OCI-LY1 (cell line): ENCODE results near the gene PGAM5.

Experiments
- CTCF ChIP-seq: fragments of 200-600 bp; sonication (generic), shearing (Covaris generic); IDR thresholded peaks from 2 replicates; pipeline ENCODE4 v1.5.1; 2017; ENCODE audit warnings: mild to moderate bottlenecking, antibody characterized with exemption, low read length, moderate library complexity, mixed read lengths
- EZH2 ChIP-seq: fragments of 200-600 bp; sonication (generic), shearing (Covaris generic); IDR thresholded peaks from 2 replicates; pipeline ENCODE4 v1.8.0; 2017; ENCODE audit warnings: borderline replicate concordance, mixed run types, mild to moderate bottlenecking, antibody characterized with exemption, low read length, moderate library complexity, mixed read lengths

DNA sequence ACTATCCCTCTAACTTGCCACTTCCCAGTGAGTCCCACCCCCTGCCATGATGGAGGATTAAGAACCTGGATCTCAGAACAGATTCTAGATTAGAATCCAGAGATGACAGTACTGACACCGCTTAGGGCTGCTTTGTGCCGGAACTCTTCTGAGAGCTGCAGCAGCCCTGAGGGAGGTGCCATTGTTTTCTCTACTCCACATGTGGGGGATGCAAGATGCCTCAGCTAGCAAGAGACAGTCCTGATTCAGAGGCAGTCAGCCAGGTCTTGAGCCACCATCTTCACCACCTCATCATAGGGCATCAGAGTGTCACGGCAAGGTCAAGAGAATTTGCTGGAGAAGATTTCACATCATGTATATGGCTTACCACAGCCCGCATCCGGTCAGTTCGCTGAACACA, 3.4 kb upstream of the PGAM5 start:
- TF ChIP-seq CTCF (no peak), EZH2 (no peak)
